ENCODE results near the gene ZNF814.

ZNF814 gene

DNA sequence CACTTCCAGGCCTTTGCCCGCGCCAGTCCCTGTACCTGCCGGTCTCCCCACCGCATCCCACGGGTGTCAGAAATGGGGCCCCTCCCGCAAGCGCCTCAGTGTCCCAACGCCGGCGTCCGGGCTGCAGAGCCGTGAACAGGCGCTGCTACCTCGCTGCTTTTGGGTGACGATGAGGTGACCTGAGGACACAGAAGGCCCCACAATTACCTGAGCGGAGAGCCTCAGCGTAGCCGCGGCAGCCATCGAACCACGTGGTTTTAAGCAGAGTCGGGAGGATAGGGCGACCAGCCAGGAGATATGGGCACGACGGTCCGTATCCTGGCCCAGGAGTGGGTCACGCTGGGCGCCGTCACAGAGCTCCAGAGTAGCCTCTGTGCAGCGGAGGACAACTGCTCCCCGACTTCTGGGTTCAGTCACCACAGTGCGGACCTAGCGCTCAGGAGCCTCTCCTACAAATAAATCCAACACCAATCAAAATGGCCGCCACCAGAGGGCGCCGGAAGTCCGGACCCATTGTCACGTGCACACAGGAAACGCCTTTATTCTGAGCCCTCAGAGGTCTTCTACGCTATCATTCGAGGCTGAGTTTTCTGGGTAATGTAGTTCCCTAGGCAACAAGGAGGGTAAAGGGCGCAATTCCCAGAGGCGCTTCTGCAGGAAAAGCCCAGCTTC lies at the start of gene ZNF814:
Gene ZNF814, minus strand, starts transcription at position 478 of the 672 bp plus-strand sequence. Its CDS starts 235 bp downstream, at position 243.
- peak; percentile 90 to 92 for DNase-seq (ENCODE audit: low read depth in 2 of 2)
- H3K4me3 ChIP-seq (replicated peaks in 1 of 2; ENCODE audit: low read depth in 2 of 2, low read length in 2 of 2): peak within 1 kb of the TSS; percentile 91 to 97
- TF ChIP-seq, protein P1, sequence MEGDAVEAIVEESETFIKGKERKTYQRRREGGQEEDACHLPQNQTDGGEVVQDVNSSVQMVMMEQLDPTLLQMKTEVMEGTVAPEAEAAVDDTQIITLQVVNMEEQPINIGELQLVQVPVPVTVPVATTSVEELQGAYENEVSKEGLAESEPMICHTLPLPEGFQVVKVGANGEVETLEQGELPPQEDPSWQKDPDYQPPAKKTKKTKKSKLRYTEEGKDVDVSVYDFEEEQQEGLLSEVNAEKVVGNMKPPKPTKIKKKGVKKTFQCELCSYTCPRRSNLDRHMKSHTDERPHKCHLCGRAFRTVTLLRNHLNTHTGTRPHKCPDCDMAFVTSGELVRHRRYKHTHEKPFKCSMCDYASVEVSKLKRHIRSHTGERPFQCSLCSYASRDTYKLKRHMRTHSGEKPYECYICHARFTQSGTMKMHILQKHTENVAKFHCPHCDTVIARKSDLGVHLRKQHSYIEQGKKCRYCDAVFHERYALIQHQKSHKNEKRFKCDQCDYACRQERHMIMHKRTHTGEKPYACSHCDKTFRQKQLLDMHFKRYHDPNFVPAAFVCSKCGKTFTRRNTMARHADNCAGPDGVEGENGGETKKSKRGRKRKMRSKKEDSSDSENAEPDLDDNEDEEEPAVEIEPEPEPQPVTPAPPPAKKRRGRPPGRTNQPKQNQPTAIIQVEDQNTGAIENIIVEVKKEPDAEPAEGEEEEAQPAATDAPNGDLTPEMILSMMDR (IDR thresholded peaks at IDR 0.05; ENCODE audit: low read depth, low read length): no peak

DNA sequence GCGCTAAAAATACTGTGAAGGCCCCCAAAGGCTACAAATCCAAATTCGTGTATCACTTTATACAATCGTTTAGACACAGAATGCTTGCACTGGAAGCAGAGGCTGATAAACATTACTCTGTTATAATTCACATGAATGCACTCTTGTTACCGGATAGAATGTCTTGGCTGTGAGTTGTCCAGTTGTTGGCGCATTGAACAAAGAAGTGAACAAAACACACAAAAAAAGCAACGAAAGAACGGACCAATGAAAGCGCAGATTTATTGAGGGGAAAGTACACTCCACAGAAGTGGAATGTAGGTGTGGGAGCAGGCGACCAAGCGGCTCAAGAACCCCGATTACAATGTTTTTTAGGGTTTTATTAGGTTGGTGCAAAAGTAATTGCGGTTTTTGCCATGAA lies 46.9 kb upstream of the ZNF814 start:
- TF ChIP-seq, protein P1 (IDR thresholded peaks at IDR 0.05; ENCODE audit: low read depth, low read length): no peak
- H3K4me3 ChIP-seq (replicated peaks in 1 of 2; ENCODE audit: low read depth in 2 of 2, low read length in 2 of 2): no peak overlapping the region
- no peak for DNase-seq (ENCODE audit: low read depth in 2 of 2)

DNA sequence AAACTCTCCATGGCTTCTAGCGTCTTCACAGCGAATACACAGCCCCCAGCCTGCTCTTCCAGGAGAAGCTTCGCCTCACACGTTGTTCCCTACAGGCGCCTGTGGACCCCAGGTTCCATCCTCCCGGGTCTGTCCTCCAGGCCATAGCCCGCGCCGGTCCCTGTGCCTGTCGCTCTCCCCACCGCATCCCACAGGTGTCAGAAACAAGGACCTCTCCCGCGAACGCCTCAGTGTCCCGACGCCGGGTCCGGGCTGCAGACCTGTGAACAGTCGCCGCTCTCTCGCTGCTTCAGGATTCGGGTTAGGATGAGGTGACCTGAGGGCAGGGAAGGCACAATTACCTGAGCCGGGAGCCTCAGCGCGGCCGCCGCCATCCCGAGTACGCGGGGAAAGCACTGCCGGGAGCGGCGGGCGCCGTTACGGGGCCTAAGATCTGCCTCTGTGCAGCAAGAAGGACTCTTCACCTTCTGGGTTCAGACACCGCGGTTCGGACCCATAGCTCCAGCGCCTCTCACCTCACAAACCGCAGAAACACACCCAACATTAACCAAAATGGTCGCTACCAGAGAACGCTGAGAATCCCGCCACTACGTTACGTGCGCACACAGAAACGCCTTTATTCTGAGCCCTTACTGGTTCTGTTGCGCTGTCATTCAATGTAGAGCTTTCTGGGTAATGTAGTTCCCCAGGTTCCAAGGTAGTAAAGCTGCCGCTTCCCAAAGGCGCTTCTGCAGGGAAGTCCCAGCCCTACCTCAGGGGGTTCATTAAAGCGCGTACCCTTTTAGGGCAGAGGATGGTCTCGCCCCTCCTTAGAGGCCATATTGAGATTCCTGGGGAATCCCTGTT lies 46.2 kb upstream of the ZNF814 start, which contains the start of gene ZNF418:
Gene ZNF418, minus strand, starts transcription at position 583 of the 846 bp plus-strand sequence. CDS start 1,580 bp downstream, outside the sequence.
- peak within 1 kb of the TSS; percentile 83 to 89 for H3K4me3 ChIP-seq (replicated peaks in 1 of 2; ENCODE audit: low read depth in 2 of 2, low read length in 2 of 2)
- TF ChIP-seq, protein P1 (IDR thresholded peaks at IDR 0.05; ENCODE audit: low read depth, low read length): no peak
- peak; percentile 87 to 88 for DNase-seq (ENCODE audit: low read depth in 2 of 2)

DNA sequence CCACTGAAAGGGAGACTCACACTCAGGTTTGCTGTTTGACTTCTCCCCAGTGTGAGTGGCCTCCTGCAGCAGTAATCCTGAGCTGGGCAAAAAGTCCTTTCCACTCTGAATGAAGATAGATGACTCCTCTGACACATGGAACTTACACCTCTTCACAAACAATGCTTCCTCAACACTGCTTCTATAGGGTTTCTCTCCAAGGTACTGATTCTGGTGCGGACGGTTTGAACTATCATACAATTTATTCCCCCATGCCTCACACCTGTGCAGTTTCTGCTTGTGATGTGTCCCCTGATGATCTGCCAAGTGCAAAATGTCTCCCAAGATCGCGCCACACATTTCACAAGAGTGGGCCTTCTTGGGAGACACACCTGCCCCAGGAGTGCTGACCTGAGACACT lies 38.8 kb upstream of the ZNF814 start:
- TF ChIP-seq, protein P1 (IDR thresholded peaks at IDR 0.05; ENCODE audit: low read depth, low read length): no peak
- no peak for DNase-seq (ENCODE audit: low read depth in 2 of 2)

DNA sequence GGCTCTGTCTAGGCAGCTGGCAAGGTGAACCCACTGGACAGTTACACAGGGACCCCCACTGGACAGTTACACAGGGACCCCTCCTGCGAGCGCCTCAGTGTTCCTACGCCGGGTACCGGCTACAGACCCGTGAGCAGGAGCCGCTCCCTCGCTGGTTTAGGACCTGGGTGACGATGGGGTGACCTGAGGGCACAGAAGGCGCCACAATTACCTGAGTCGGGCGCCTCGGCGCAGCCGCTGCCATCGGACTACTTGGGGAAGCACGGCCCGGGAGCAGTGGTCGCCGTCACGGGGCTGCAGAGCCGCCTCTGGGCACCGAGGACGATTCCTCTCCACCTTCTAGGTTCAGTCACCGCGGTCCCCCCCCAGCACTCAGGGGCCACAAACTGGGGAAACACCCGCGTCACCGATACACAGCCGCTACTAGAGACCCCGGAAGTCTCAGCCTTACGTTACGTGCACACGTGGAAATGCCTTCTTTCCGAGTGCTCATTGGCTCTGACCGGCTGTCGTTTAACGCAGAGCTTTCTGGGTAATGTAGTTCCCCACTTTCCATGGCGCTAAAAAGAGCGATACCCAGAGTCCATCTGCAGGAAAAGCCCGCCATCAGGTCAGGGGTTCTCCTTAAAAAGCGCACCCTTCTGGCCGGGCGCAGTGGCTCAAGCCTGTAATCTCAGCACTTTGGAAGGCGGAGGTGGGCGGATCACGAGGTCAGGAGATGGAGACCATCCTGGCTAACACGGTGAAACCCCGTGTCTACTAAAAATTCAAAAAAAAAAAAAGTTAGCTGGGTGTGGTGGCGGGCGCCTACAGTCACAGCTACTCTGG lies 27.5 kb upstream of the ZNF814 start, which contains the start of gene ZNF417:
Gene ZNF417, minus strand, starts transcription at position 425 of the 828 bp plus-strand sequence. Its CDS starts 181 bp downstream, at position 244.
- TF ChIP-seq, protein P1 (IDR thresholded peaks at IDR 0.05; ENCODE audit: low read depth, low read length): peak; percentile 18
- peak; percentile 96 to 97 for DNase-seq (ENCODE audit: low read depth in 2 of 2)
- peak within 1 kb of the TSS; percentile 61 to 81 for H3K4me3 ChIP-seq (replicated peaks in 1 of 2; ENCODE audit: low read depth in 2 of 2, low read length in 2 of 2)

More for the DNA sequence above, 38.8 kb upstream of the ZNF814 start:
- H3K4me3 ChIP-seq (replicated peaks in 1 of 2; ENCODE audit: low read depth in 2 of 2, low read length in 2 of 2): no peak overlapping the region

DNA sequence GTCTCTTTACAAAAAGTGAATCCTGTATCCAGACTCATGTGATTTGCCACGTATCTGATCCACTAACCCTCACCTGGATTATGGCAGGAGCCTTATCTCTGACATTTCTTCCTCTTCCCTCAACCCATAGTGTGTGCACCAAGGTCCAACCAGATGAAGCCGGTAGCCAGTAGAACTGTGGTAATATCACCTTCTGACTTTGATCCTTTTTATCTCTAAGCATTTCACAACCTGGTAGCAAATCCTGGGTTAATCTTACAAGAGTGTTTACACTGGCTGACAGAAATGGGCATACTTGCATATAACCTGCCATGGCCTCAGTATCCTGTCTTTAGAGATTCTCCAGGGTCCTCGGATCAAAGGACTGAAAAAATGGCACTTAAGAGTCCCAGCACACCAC lies 25.7 kb upstream of the ZNF814 start:
- no peak for DNase-seq (ENCODE audit: low read depth in 2 of 2)
- TF ChIP-seq, protein P1 (IDR thresholded peaks at IDR 0.05; ENCODE audit: low read depth, low read length): no peak
- no peak overlapping the region for H3K4me3 ChIP-seq (replicated peaks in 1 of 2; ENCODE audit: low read depth in 2 of 2, low read length in 2 of 2)
